GM12892 (cell line): Measurements from ENCODE around the gene ZNF320.
"Not testable (repeated sequence)": the region's sequence is repeated elsewhere in the genome, so short reads cannot be mapped to it uniquely, and the experiment has no call there.

Source experiments
- DNase-seq: peaks from one replicate; pipeline ENCODE4 v3.0.0; 2011; ENCODE audit not compliant: insufficient read length
- FAIRE-seq: peaks from 2 replicates; lab custom pipeline; 2011; peaks lifted over from hg19 to GRCh38; lab: Jason Lieb, UNC
- POLR2A ChIP-seq: IDR thresholded peaks from 2 replicates; pipeline ENCODE4 v1.6.1; 2011; ENCODE audit warnings: low read depth, low read length, control low read depth
- POLR2AphosphoS5 ChIP-seq: IDR thresholded peaks from 2 replicates; pipeline ENCODE4 v1.6.1; 2011; ENCODE audit warnings: low read depth, low read length, control low read depth
- TAF1 ChIP-seq: IDR thresholded peaks from 2 replicates; pipeline ENCODE4 v1.6.1; 2011; ENCODE audit warnings: low read depth, mild to moderate bottlenecking, control low read depth, low read length, borderline replicate concordance

Gene ZNF320

DNA sequence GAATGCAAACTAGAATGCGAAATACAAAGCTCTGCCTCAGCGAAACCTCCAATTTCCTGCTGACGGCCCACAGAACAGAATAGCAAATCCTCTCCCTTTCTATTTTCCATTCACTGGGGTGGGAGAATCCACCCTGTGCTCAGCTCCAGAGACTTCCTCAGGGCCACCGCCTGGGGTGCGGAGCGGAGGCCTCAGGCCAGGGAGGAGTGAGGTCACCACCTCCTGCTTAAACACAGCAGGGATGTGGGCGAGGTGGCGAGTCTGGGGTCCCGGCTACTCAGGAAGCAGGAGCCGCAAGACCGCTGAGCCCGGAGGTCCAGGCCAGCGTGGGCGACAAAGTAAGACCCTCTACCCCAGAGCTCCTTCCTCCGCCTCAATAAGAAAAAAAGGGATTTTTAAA is 666 bp upstream of the ZNF320 start:
- TF ChIP-seq TAF1 (no peak), POLR2A (no peak), POLR2AphosphoS5 (no peak)
- DNase-seq = no peak

GRCh38 chr19:52896431-52897137 is 851 bp downstream of the ZNF320 start:
- DNase-seq (no peak), FAIRE-seq (no peak)
- TF ChIP-seq POLR2AphosphoS5 (no peak), TAF1 (no peak), POLR2A (no peak)

More for the DNA sequence above, 666 bp upstream of the ZNF320 start:
- no peak for FAIRE-seq

DNA sequence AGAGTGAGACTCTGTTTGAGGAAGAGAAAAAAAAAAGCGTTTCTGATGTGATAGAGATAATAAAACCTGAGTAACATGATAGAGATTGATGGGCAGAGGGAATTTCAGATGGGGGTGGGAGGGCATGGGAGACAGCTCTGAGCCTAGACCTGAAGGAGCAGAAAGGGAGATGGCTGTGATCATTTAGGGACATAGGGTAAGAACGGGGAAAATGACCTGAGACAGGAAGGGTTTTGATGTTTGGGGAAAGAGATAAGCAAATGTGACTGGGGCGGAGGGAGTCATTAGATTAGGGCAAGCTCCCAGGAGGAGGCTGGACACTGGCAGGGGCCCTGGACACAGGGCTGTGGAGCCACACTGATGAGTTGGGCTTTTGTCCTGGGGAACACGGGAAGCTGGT is 6.1 kb downstream of the ZNF320 start:
- TF ChIP-seq POLR2A (no peak), TAF1 (no peak), POLR2AphosphoS5 (no peak)
- no peak for FAIRE-seq

GRCh38 chr19:52889931-52890330 is 7.5 kb downstream of the ZNF320 start:
- DNase-seq = no peak

More for the DNA sequence above, 6.1 kb downstream of the ZNF320 start:
- DNase-seq = no peak

GRCh38 chr19:52889076-52889475 is 8.4 kb downstream of the ZNF320 start:
- TF ChIP-seq TAF1 = no peak
- TF ChIP-seq POLR2AphosphoS5 = no peak
- no peak for TF ChIP-seq POLR2A
- DNase-seq (no peak), FAIRE-seq (no peak)

More at GRCh38 chr19:52889931-52890330, 7.5 kb downstream of the ZNF320 start:
- TF ChIP-seq POLR2A (no peak), POLR2AphosphoS5 (no peak), TAF1 (no peak)
- FAIRE-seq = no peak

GRCh38 chr19:52880895-52881389 is 16.5 kb downstream of the ZNF320 start:
- FAIRE-seq (no peak), DNase-seq (no peak)
- TF ChIP-seq POLR2A = no peak
- no peak for TF ChIP-seq POLR2AphosphoS5
- no peak for TF ChIP-seq TAF1

DNA sequence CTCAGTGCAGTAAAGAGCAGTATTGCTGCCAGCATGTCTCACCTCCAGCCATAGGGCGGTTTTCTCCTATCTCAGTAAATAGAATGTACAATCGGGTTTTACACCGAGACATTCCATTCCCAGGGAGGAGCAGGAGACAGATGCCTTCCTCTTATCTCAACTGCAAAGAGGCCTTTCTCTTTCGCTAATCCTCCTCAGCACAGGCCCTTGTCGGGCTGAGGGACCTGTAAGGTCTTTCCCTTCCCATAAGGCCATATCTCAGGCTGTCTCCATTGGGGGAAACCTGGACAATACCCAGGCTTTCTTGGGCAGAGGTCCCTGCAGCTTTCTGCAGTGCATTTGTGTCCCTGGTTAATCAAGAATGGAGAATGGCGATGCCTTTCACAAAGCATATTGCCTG is 24.4 kb downstream of the ZNF320 start:
- not testable (repeated sequence) for DNase-seq, FAIRE-seq

GRCh38 chr19:52871466-52871865 is 26.0 kb downstream of the ZNF320 start:
- TF ChIP-seq POLR2AphosphoS5 (no peak), TAF1 (no peak), POLR2A (no peak)
- no peak for FAIRE-seq
- DNase-seq = no peak

- not testable (repeated sequence) for DNase-seq, FAIRE-seq
Measured at GRCh38 chr19:52868031-52868430, 29.4 kb downstream of the ZNF320 start.

- DNase-seq (peak; percentile 46), FAIRE-seq (peak; percentile 100)
- peak; percentile 75 for TF ChIP-seq POLR2AphosphoS5
- peak; percentile 52; the same call in 1 of the 2 replicates for TF ChIP-seq TAF1
- peak; percentile 79 for TF ChIP-seq POLR2A
Measured at GRCh38 chr19:52857378-52858191, 39.9 kb downstream of the ZNF320 start, which contains the start of gene ZNF468. ZNF468 (minus strand) TSS chr19:52857619; CDS start chr19:52854272, 3,347 bp downstream.

- peak; percentile 1 for DNase-seq
- FAIRE-seq = not testable (repeated sequence)
Measured at GRCh38 chr19:52856540-52857377, 40.7 kb downstream of the ZNF320 start.
